Measurements from ENCODE around the gene FAM98C. TPM values are rescaled to one million over a fixed set of nuclear protein-coding genes. Genes with fewer than 3 reads are reported as not detected.

FAM98C gene
- total RNA-seq, 1 experiment from 2014 or later, result 10.2 TPM

- no peak for TF ChIP-seq GABPB1 (CRISPR knock-in tag; IDR thresholded peaks at IDR 0.05)
- TF ChIP-seq USF2 (CRISPR knock-in tag; IDR thresholded peaks at IDR 0.05), result no peak
- TF ChIP-seq ZNF232 (CRISPR knock-in tag; IDR thresholded peaks at IDR 0.05), result no peak
- TF ChIP-seq CREB1 (CRISPR knock-in tag; IDR thresholded peaks at IDR 0.05), result no peak
Observed at GRCh38 chr19:38383743-38384142, 19.1 kb upstream of the FAM98C start (continued).

- peaks cover 31% of the 10 kb centered on the region for H3K36me3 Mint-ChIP-seq
- peaks cover 12% of the 10 kb centered on the region for H3K4me1 Mint-ChIP-seq
- no peak for TF ChIP-seq ZBTB43 (CRISPR knock-in tag; IDR thresholded peaks at IDR 0.05)
- 0 out of 2 replicates have a peak, but pooled peaks have one; percentile 22 for TF ChIP-seq EMX1 (CRISPR knock-in tag; IDR thresholded peaks at IDR 0.05)
- POLR2A ChIA-PET, result interaction anchor here (0.6 to 1.5 kb wide), 5 partner anchors 10 to 65 kb away, joined by 3 to 4 read pairs (median 3); partner anchors contain the start of genes FAM98C, KCNK6 and PSMD8
- ATAC-seq (peak; percentile 3), DNase-seq (ENCODE audit: low spot score) (peak; percentile 75)
- H3K4me3 Mint-ChIP-seq, result no peak overlapping the region
- peaks cover 3% of the 10 kb centered on the region; the same call in 1 of the 2 replicates for H3K27me3 Mint-ChIP-seq (ENCODE audit: low read depth)
- CTCF ChIA-PET, result interaction anchor here (0.6 to 5.4 kb wide), 17 partner anchors 10 to 242 kb away, joined by 3 to 94 read pairs (median 6); partner anchors contain the start of genes FAM98C, KCNK6 and PSMD8
- H3K9me3 Mint-ChIP-seq, result no peaks in the 10 kb centered on the region
- H3K27ac Mint-ChIP-seq, result peak overlapping the region; percentile 54; the same call in 1 of the 2 replicates
Observed at GRCh38 chr19:38384209-38385027, 18.5 kb upstream of the FAM98C start.

- no peak for ATAC-seq
- DNase-seq (ENCODE audit: low spot score), result no peak
- H3K9me3 Mint-ChIP-seq, result no peaks in the 10 kb centered on the region
- H3K36me3 Mint-ChIP-seq, result peaks cover 26% of the 10 kb centered on the region
- no peak for TF ChIP-seq NR2C2 (CRISPR knock-in tag; IDR thresholded peaks at IDR 0.05)
- 0 out of 2 replicates have a peak, but pooled peaks have one; percentile 19 for TF ChIP-seq FOXP1 (CRISPR knock-in tag; IDR thresholded peaks at IDR 0.05; ENCODE audit: borderline replicate concordance)
- peaks cover 3% of the 10 kb centered on the region; the same call in 1 of the 2 replicates for H3K27me3 Mint-ChIP-seq (ENCODE audit: low read depth)
- no peak overlapping the region for H3K27ac Mint-ChIP-seq
- no peak overlapping the region for H3K4me3 Mint-ChIP-seq
- peaks cover 16% of the 10 kb centered on the region for H3K4me1 Mint-ChIP-seq
- ChIA-PET CTCF (interaction anchor here (0.5 to 5.4 kb wide), 16 partner anchors 9 to 408 kb away, joined by 3 to 94 read pairs (median 6); partner anchors contain the start of genes CATSPERG, FAM98C, KCNK6 and PSMD8), POLR2A (interaction anchor here (0.8 to 1.5 kb wide), 4 partner anchors 9 to 66 kb away, joined by 3 to 4 read pairs (median 3); partner anchors contain the start of genes FAM98C, KCNK6 and PSMD8)
Observed at GRCh38 chr19:38385057-38385803, 17.7 kb upstream of the FAM98C start.

- no peak for TF ChIP-seq E2F5 (CRISPR knock-in tag; IDR thresholded peaks at IDR 0.05)
- no peak for TF ChIP-seq ZNF512 (CRISPR knock-in tag; IDR thresholded peaks at IDR 0.05; ENCODE audit: borderline replicate concordance)
- TF ChIP-seq MYBL2 (CRISPR knock-in tag; IDR thresholded peaks at IDR 0.05), result no peak
- no peak for TF ChIP-seq ETV6 (CRISPR knock-in tag; IDR thresholded peaks at IDR 0.05)
- no peak for TF ChIP-seq ERG (CRISPR knock-in tag; IDR thresholded peaks at IDR 0.05)
- TF ChIP-seq ARID4B (CRISPR knock-in tag; IDR thresholded peaks at IDR 0.05; ENCODE audit: borderline replicate concordance), result no peak
- no peak for TF ChIP-seq SMAD4 (CRISPR knock-in tag; IDR thresholded peaks at IDR 0.05)
- ChIA-PET POLR2A (interaction anchor here (1.4 kb wide), 1 partner anchor 9 kb away, joined by 3 read pairs; no protein-coding TSS in a partner anchor), CTCF (interaction anchor here (0.5 to 5.4 kb wide), 9 partner anchors 11 to 407 kb away, joined by 3 to 94 read pairs (median 11); partner anchors contain the start of genes CATSPERG, FAM98C and PSMD8)
- Mint-ChIP-seq H3K9me3 (no peaks in the 10 kb centered on the region), H3K36me3 (peaks cover 25% of the 10 kb centered on the region), H3K27ac (no peak overlapping the region), H3K4me1 (peaks cover 19% of the 10 kb centered on the region), H3K4me3 (no peak overlapping the region; the same call in 1 of the 2 replicates), H3K27me3 (ENCODE audit: low read depth) (peaks cover 3% of the 10 kb centered on the region; the same call in 1 of the 2 replicates)
- no peak for ATAC-seq
- peak; percentile 46 for DNase-seq (ENCODE audit: low spot score)
Observed at GRCh38 chr19:38385804-38386257, 17.1 kb upstream of the FAM98C start.

Data from WTC11 (cell line).